Stimulated activated CD8-positive, alpha-beta memory T cell treated with anti-CD3 and anti-CD28 coated beads, Interleukin-15, amount 100 ng/mL, for 48 hours (primary cell): ENCODE results near the gene ARL8B.

Source experiments
- DNase-seq, 2 donors: peaks; one replicate each; pipeline ENCODE4 v3.0.0-alpha.2; 2020; ENCODE audit warnings: low read depth in 2 of 2

ARL8B gene

DNA sequence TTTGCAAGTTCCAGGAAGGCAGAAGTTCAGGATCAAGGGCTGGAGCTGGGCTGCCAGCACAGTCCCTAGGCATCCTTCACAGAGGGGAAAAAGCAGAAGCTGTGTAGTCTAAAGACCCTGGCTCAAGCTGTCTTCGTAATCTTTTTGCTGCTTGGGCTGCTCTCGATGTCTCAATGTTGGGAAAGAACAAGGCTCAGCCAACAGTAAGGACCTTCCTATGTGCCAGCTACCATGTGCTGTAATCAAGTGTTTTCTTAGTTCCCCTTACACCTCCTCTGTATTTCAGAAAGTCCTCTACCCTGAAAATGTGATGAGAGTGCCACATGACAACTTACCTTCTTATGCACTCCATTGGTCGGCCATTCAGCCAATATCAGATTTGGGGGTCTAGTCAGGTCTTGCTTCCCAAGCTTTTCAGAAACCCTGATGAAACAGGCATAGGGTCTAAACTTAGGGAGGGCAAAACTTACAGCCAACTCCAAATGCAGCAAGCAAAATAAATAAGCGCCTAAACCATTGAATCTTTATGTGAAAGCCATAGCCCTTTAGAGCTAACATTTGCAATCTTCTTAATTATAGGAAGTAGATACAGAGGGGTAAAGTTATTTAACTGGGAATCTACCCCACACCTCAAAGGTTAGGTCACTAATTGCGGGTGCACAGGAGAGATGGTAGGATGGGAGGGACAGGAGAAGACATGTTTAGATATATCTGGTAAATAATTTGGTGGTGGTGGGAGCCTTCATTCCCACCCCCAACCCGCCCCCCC, 64.2 kb downstream of the ARL8B start:
- no peak for DNase-seq

DNA sequence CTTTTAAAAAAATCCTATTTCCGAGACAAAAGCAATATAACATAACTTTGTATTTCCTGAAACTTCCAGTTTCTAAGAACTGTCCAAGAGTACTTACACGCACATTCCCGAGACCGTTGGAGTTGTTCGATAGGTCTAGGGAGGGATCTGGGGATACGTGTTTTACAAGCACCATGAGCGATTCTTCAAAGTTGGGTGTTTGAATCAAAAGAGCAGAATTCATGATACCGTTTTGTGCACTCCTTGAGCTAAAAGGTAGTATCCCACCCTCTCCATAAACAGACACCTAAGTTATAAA, 64.7 kb downstream of the ARL8B start:
- no peak for DNase-seq

DNA sequence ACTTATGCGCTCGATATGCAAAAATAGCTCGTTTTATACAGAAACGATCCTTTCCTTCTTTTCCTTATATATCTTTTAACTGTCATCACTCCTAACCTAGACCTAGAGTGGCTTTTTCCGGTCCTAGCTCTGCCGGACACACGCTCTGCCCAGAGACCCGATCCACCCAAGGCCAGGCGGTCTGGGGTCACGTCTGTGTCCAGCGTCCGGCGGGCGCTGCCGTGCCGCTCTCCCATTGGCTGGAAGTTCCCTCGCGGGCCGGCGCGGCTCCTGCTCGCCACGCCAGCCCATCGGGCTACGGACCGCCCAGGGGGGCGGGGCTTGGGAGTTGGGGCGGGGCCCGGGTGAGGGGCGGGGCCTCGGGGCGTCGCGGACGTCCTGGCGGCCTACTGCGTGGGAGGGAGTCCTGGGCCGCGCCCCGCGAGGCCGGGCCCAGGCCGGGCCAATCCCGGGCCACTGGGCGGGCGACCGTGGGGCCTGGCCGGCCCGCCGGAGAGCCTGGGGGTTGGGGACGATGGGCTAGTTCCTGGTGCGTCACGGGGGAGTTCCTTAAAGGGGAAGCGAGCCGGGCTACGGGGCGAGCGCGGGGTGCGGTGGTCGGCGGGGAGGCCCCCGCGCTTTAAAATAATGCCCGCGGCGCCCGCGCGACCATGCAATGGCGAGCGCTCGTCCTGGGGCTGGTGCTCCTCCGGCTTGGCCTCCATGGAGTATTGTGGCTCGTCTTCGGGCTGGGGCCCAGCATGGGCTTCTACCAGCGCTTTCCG, 65.2 kb downstream of the ARL8B start, which contains the start of gene EDEM1:
Gene EDEM1 (plus strand): TSS at position 552 of the 764 bp plus-strand sequence. CDS start 99 bp downstream, at position 651.
- DNase-seq: peak; percentile 94 to 97

DNA sequence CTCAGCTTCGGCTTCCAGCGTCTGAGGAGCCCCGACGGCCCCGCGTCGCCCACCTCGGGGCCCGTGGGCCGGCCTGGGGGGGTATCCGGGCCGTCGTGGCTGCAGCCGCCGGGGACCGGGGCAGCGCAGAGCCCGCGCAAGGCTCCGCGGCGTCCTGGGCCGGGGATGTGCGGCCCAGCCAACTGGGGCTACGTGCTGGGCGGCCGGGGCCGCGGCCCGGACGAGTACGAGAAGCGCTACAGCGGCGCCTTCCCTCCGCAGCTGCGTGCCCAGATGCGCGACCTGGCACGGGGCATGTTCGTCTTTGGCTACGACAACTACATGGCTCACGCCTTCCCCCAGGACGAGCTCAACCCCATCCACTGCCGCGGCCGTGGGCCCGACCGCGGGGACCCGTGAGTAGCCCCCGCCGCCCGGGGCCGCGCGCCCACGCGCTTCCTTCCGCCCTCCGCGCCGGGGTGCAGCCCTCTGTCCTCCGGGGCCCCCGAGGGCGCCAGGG, 65.9 kb downstream of the ARL8B start:
- DNase-seq: peak in 1 of 2 donors; percentile 50

DNA sequence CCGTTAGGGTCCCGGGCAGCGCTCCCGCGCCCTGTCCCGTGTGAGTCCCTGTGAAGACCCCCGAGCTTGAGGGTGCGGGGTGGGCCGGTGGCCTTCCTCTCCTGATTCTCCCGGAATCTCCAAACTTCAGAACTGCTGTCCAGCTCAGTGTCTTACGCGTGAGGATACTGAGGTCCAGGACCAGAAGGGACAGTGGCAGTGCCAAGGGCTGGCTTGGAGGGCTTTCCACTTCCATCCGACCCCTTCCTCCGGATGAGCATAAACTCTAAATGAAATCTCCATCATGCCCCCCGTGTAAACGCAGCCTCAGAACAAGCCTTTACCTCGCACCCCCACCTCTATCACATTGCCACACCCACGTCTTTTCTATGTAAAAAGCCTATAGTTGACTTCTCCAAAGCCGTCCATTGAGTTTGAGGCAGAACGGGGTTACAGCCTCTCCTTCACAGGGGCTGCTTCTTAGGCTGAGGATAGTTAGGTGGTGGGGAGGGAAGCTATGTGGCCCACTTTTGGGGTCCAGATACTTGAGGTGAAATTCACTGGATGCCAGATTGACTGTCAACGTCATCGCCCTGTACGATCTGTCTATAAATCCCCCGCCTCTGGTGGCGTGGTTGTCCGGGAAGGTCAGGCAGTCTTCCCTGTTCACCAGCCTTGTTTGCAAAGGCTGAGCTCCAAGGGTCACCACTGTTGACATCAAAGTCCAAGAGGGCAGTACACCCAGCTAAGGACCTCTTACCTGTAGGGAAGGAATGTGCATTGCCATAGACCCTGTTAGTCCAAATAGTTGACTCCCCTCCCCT, 66.5 kb downstream of the ARL8B start:
- peak in 1 of 2 donors; percentile 39 for DNase-seq

DNA sequence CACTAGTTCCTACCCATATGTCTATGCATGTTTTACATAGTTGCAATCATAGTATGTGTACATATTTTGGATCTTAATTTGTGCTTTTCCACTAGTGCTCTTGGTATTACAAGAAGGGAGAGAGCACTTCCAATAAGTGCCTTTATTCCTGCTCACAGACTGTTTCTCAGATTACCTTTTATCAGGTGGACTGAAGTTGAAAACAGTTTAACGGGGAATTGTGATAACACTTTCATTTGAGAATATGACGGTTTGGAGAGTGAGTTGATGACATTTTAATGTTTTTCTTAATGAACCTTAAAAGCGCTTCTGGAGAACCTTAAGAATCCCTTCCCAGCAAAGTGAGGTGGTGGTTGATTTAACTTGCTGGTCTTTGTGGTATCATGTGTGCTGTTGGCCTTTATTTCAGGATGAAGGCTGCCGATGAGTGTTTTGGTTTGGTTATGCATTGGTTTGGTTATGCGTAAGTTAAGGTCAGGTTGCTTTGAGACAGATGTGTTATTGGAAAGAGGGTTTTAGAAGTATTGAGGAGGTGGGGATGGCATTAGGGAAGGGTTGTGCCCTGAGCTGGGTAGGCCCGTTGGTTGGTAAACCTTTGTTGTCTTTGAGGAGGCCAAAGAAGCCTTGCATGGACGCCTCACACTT, 68.2 kb downstream of the ARL8B start:
- DNase-seq: no peak

DNA sequence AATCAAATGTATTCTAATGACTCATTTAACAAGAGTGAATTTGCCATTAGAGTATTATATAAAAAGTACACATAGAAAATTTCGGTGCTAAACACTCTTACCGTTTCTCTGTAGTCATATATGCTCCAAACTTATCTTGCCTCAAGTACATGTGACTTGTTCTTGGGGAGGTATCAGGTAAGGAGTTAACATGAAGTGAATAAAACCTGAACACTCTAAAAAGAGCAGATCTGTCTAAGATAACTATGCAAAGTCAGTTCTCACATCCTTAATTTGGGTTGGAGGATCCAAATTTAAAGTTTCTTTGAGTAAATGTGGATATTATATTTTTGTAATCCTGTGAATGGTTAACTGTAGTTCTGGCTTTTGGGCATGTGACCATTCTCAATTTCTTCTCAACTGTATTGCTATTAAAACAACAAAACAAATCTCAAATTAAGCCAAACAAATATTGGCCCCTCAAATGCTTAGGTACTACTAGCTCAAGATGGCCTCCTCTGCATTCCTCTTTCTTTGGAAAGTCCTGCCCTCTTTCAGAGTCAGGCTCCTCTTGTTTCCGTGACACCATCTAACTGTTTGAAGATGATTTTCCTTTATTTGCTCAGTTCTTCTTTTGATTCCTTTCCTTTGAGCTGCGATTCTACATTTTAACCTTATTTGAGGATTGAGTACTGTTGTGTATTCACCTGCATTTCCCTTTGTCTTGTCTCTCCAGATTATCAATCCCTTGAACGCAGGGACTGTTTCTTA, 69.6 kb downstream of the ARL8B start:
- DNase-seq: no peak

DNA sequence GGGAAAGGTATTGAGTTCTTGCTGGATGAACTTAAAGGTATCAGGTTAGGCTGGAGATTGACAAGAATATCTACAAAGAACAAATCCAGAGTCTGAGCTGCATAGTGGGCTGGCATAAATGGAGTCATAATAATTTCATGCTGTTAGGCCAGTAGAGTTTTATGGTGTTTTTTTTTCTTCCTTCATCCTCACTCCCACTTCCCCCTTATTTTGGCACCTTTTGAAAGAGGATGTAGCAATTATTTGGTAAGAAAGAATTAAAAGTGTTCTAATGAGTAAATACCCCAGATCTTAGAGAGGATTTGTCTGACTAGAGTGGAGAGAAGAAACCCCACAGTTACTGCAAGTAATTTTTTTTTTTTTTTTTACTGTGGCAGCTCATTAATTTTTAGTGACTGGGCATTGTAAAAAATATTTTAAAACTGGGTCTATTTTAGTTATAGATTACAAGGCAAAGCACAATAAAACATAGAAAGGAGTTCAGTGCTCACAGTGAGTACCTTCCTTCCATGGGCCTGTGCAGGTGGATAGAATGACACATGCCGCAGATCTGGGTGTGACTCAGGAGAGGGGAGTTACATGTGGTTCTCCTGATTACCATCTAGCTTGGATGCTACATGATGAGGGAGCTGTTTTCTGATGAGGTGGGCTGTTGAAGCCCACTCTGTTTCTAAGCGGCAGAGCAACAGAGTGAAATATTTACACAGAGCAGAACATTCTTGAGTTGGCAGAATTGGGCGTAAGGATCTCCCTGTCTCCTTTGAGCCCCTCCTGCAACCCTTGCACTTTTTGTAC, 70.7 kb downstream of the ARL8B start:
- peak in 1 of 2 donors; percentile 42 for DNase-seq

DNA sequence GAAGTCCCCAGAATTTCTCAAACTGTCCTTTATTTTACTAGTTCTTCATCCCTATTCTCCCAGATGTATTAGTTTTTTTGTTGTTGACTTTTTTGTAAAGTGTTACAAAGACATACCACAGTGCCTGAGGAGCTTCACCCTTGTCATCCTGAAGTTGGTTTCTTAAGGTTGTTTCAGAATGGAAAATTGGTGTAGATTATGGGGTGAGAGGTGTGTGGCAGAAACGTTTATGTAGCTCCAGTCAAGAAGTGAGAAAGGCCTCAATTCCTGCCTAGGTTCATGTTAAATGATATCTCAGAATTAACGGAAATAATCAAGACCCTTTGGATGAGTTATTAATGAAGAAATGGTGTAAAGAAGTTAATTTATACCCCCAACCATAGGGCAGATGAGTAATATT, 72.2 kb downstream of the ARL8B start:
- no peak for DNase-seq

DNA sequence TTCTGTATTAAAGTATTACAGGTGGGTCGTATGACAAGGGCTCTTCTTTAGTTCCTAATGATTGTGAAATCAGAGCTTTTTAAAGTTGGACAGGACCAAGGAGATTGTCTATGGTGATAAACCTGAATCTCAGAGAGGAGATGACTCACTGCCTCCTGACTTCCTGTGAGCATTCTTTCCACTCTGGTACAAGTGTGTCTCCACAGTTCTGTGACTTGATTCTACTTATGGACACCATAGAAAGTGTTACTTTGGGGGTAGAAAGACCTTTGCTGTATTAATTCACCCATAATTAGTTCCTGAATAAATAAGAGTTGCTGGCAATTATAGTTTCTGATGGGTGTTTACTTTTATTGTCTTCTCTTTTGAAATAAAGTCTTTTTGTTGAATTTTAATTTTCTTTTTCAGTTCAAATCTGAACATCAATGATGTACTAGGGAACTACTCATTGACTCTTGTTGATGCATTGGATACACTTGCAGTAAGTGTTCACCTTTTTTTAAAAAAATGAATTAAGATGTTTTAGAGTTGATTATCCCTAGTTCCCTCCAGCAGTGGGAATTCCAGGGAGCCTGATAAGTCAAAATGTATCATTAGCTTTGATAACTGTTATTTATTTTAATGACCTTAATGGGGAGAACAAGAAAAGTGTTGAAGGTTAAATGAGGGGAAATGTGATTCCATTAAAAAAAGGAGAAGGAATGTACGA, 72.9 kb downstream of the ARL8B start:
- DNase-seq: no peak

DNA sequence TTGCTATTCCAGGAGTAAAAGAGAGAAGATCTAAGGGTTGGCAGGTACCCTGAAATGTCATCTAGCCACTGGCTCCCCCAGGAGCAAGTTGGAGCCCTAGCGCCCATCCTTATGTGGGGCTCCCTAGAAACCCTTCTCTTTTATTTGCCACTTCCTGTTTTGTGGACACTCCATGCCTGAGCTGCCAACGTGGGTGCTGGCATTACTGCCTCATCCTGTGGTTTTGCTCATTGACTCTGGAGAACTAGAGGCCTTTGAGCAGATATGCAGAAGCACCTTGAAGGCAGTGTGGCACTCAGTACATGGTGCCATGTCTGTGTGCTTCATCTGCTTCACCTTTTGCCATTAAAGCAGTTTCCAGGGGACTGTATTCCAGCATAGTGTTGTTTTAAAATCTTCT, 73.5 kb downstream of the ARL8B start:
- DNase-seq: peak in 1 of 2 donors; percentile 34

DNA sequence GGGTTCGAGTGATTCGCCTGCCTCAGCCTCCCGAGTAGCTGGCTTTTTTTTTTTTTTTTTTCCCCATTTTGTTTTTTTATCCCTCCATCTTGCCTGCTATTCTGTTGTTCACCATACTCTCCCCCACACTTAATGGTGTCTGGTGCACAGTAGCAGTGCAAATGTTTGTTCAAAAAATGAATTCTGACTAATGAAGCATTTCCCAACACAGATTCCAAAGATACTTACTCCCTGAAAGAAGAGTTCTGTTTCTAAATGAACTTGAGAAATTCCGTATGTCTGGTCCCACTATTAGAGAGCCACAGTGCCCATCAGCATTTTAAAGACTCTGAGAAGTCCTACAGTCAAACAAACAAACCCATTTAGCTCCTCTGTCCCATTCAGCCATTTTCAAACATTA, 74.9 kb downstream of the ARL8B start:
- DNase-seq: no peak

DNA sequence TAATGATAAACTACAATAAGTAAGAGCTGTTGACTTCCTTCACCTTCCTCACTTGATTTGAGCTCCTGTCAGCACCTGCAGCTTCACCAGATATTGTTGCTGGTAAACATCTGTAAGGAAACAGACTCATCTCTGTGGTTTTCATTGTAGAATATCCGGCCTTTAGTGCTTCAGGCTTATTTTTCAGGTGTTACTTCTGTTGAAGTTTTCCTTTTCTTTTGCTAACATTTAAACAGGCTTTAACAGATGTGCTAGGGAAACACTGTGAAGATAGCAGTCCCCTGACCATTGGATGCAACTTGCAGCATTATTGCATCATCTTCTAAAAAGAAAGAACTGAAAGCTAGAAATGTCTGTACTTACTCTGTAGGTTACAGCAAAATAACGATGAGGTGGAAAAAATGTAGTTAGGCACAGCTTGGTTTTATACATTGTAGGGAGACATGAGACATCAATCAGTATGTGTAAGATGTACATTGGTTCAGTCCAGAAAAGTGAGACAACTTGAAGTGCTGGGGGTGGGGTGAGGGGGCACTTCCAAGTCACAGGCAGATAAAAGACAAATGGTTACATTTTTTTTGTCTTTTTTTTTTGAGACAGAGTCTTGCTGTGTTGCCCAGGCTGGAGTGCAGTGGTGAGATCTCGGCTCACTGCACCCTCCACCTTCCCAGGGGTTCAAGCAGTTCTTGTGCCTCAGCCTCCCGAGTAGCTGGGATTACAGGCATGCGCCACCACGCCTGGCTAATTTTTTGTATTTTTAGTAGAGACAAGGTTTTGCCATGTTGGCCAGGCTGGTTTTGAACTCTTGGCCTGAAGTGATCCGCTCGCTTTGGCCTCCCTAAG, 75.6 kb downstream of the ARL8B start:
- DNase-seq: peak in 1 of 2 donors; percentile 34

DNA sequence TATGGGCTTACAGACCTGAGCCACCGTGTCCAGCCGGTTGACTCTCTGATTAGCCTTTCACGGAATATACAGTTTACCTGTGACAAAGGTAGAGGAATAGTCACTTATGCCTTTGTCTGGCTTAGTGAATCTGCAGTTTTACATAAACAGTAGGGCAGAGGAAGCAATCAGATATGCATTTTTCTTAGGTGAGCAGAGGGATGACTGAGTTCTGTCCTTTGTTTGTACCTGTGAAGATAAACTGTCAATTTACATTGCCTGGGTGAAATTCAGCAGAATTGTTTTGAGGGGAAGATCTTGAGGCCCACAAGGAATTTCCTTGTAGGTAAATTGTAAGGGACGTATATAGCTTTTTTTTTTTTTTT, 76.2 kb downstream of the ARL8B start:
- DNase-seq: no peak

DNA sequence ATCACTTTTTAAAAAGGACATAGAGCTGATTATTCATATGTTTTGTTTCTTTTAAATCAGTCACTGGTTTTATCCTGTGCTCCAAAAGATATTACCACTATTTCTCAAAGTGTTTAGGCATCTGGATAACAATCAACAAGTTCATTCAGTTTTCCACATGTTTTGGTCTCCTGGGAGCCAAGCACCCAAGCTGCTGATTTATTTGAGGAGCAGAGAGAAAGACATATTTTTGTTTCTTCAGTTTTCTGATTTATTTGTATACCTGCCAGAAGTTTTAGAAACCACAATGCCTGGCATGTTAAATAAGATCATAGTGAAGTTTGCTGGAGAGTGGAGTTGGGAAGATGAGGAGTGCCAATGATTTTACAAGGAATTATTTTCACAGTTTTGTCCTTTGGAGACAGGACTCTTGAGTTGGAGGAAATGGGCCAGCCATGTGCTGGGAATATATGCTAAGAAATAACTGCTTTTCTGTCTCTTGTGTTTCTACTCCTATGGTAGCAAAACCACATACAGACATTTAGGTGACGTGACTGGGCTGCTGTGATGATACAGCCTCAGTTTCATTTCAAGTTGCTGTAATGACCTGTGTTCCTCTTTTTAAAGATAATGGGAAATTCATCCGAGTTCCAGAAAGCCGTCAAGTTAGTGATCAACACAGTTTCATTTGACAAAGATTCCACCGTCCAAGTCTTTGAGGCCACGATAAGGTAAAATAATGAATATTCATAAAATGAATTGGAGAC, 77.1 kb downstream of the ARL8B start:
- no peak for DNase-seq

DNA sequence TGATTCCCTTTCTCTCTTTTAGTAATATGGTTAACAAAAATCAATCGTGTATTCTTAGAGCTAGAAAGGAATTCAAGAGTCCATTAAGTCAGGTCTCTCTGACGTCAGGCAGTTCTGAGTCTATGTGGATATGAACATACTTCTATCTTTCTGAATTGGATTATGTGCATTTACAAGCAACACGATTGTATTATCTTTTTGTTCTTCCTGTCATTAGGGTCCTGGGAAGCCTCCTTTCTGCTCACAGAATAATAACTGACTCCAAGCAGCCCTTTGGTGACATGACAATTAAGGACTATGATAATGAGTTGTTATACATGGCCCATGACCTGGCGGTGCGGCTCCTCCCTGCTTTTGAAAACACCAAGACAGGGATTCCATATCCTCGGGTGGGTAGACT, 79.4 kb downstream of the ARL8B start:
- DNase-seq: no peak

DNA sequence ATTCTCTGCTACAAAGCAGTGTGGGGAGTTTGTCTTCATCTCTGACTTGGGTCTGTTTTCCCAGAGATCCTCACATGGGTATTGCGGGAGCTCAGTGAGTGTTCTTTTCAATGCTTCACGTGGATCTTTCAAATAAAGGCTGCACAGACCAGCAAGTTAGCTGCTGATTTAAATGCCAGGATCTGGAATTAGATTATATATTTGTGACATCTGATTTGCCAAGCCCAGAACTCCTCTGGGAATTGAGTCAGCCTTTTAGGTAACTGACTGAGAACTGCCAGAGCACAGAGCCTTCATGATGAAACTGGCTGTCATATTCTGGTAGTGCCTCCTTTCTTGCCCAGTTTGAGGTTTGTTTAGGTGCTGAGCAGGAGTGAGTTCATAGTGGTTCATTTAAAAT, 80.1 kb downstream of the ARL8B start:
- no peak for DNase-seq
